Stimulated activated CD4-positive, alpha-beta T cell treated with anti-CD3 and anti-CD28 coated beads, TNF-alpha, amount 100 ng/mL, for 24 hours (primary cell): ENCODE results near the gene ATF3.

ENCODE experiments used
- DNase-seq, 3 experiments: peaks; one replicate each; pipeline ENCODE4 v3.0.0-alpha.2; 2020; ENCODE audit warnings: low read depth in 3 of 3

Gene ATF3

GRCh38 chr1:212608392-212608958 is at the start of gene ATF3:
ATF3 (plus strand) TSS chr1:212608761; CDS start chr1:212615022, 6,261 bp downstream.
- peak; percentile 78 to 94 (median 83) for DNase-seq

DNA sequence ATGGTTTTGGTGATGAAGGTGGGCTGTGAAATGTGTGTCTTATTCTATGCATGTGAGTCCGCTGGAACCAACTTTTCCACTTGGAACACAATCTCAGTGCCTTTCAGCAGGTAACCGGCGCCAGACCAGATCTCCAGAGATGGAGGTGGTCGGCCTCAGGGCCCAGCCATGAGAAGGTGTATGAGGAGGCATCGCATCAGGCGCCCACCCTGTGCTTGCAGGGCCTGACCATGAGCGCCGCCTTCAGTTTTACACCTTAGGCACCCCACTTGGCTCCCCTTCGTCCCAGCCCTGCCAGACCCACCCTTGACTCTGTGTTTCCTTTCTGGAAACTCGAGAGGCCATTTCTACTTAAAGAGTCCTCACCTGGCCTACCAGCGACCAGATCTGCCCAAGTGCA is 48.6 kb upstream of the ATF3 start:
- DNase-seq, result no peak

- DNase-seq, result no peak
Observed at GRCh38 chr1:212560933-212561460, 47.6 kb upstream of the ATF3 start.

DNA sequence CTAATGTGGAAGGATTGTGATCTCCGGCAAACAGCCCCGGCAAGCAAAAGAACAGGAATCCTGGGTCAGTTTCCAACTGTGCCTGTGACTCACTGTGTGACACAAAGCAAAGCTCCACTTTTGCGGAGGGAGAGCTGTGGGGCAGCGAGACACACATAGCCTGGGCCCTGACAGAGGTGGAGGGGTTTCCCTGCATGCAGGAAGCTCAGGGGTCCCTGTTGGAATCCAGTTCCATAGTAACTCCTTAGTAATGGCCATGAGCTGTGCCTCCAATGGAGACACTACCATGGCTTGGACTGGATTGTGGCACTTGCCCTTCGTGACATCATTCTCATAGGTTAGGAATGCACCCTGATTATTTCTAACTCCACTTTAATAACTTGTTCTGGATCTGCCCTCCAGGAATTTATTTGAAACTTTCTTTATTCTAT is 47.0 kb upstream of the ATF3 start:
- DNase-seq, result no peak

DNA sequence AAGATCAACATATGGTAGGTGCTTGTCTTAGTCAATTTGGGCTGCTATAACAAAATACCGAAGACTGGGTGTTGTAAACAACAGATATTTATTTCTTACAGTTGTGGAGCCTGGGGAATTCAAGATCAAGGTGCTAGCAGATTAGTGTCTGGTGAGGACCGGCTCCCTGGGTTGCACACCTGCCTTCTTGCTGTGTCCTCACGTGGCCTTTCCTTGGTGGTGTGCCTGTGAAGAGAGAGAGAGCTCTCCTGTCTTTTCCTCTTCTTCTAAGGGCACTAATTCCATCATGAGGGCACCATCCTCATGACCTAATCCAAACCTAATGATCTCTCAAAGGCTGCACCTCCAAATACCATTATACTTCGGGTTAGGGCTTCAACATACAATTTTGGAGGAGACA is 45.8 kb upstream of the ATF3 start:
- DNase-seq, result no peak

- no peak for DNase-seq
Observed at GRCh38 chr1:212565079-212565478, 43.5 kb upstream of the ATF3 start.

- no peak for DNase-seq
Observed at GRCh38 chr1:212565571-212566305, 42.8 kb upstream of the ATF3 start.

- peak; percentile 41 to 64 (median 42) for DNase-seq
Observed at GRCh38 chr1:212566522-212567479, 41.8 kb upstream of the ATF3 start.

DNA sequence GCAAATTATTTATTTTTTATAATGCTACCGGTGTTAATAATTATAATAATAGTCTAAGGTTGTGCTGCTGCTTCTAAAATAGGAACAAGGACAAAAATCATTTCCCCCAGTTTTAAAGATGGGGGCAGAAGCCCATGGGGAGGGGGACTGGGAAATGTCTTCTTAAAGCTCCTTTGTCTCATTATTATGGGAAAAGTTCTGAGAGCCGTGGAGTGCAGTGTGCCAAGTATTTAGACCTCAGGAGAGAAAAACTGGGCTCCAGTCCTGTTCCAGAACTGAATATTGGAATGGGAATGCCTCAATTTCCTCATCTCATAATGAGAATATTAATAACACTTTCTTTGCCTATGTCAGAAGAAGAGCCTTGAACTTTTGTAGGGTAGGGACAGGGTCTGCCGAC is 40.9 kb upstream of the ATF3 start:
- DNase-seq, result no peak

DNA sequence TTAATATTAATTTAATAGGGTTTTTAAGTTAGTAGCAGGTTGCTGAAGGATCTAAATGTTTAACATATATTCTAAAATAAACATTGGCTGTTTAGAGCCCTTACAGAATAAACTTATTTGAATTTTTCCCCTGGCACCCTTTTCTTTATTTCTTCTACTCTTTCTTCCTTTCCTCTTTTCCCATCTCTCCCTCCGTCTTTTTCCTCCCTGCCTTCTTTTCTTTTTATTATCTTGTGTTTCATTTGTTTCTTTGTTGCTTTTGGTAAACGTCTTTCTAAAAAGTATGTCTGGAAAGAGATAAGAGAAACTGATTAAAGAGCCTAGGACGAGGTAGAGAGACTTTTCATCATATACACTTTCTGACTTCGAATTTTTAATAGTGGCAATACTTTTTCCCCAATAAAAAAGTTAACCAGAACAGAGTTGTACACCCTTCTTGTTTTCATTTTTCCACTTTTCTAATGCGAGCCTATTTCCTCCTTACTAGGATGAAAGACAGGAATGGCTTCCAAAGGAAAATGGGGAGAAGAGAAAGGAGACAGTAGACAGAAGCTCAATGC is 39.5 kb upstream of the ATF3 start:
- DNase-seq, result no peak

- no peak for DNase-seq
Observed at GRCh38 chr1:212574732-212575131, 33.8 kb upstream of the ATF3 start.

- DNase-seq, result no peak
Observed at GRCh38 chr1:212575333-212575732, 33.2 kb upstream of the ATF3 start.

- DNase-seq, result no peak
Observed at GRCh38 chr1:212578041-212578440, 30.5 kb upstream of the ATF3 start.

DNA sequence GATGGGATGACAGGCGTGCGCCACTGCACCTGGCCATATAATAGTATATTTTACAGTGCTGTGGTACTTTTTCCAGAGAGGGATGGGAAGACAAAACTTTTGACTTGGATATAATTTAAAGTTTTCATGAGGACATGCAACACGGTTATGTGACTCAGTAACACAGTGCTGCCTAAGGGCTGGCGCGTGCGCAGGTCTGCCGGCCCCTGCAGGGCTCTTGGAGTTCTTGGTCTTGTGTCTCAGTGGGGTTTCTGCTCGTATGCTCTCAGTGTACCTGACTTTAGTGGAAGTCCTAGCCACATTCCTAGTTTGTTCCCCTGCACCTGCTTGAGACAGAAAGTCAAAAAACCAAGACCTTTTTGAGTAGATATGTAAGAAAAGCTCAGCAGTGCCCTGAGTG is 27.5 kb upstream of the ATF3 start:
- DNase-seq, result no peak

DNA sequence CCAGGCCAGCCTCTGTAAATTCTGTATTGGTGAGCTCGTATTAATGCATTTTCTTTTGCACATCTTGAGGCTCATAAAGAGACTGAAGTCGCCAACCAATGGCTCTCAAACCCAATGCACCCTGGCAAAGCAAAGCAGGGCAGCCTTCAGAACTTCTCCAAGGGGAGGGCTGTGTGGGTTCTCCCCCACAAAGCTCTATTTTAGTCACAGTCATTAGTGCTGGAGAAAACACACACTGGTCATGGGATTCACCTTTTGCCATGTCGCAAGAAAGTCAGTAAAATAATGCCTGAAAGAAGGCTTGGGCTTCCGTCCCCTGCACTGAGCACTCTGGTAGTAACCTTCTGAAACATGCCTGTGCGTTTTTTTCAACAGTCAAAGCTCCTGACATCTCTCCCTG is 26.3 kb upstream of the ATF3 start:
- no peak for DNase-seq

DNA sequence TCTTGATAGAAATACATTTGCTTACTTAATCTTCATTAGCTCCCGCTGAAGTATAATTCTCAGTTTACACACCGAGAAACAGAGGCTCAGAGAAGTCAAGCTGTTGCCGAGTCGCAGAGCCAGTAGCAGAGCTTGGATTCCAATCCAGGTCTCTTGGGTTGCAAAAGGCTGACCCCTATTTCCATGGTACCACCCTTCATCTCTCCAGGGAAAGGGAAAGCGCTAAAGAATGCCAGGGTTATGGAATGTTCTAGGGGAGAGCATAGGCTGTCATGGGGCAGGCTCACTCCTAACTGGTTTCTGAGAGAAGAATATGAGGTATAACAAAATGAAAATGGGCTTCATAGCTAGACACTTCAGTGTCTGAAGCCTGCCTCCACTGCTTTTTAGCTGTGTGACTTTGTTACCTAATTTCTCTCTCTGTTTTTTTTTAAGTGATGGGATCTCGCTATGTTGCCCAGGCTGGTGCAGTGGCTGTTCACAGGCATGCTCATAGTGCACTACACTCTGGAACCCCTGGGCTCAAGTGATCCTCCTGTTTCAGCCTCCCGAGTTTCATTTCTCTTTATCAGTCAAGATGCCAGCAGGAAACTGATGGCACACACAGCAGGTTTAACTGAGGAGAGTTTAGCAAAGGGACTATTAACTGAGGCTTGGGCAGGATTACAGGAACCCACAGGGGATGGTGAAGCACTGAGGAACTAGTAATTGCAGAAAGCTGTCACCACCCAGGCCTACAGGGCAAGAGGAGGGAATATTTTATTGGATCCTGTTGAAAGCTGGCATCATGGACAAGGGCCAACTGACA is 25.5 kb upstream of the ATF3 start:
- DNase-seq, result no peak

DNA sequence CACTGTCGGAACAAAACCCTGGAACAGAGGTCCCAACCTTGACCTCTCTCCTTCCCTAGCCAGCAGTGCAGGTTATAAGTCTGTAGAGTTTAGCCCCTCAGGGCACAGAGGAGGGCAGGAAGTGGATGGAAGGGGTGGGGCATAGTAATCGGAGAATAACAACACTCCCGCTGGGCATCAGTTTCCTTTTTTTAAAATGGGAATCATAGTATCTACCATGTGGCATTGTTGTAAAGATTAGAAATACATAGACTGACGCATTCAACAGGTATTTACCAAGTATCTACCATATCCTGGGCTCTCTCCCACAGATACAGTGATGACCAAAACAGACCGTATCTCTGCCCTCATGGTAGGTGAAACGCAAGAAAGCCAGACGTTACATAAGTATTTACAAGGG is 24.9 kb upstream of the ATF3 start:
- no peak for DNase-seq

- DNase-seq, result no peak
Observed at GRCh38 chr1:212584092-212584886, 24.3 kb upstream of the ATF3 start.

GRCh38 chr1:212585210-212585609 is 23.4 kb upstream of the ATF3 start:
- DNase-seq, result no peak
